Smooth muscle cell (in vitro differentiated cells): ENCODE data around the gene SBNO2. TPM values are rescaled to one million over a fixed set of nuclear protein-coding genes. Genes with fewer than 3 reads are reported as not detected.

Experiments used
- DNase-seq: peaks from one replicate; lab custom pipeline; 2025; ENCODE audit not compliant: unreplicated experiment; lab: John Stamatoyannopoulos, UW
- H2AFZ ChIP-seq: fragments of 200-600 bp; sonication (generic); 2 replicates; pipeline ENCODE4 v1.6.0; 2016; ENCODE audit warnings: antibody characterized with exemption, low read depth, mild to moderate bottlenecking
- H3F3A ChIP-seq: fragments of 200-600 bp; sonication (generic); 2 replicates; pipeline ENCODE4 v1.6.0; 2017; ENCODE audit warnings: antibody characterized with exemption, low read depth
- H3K27ac ChIP-seq: fragments of 200-600 bp; sonication (generic); 2 replicates; pipeline ENCODE4 v1.5.1; 2016; ENCODE audit warnings: low read depth, mild to moderate bottlenecking
- H3K27me3 ChIP-seq: fragments of 200-600 bp; sonication (generic); 2 replicates; pipeline ENCODE4 v1.6.1; 2016; ENCODE audit warnings: low read depth, mild to moderate bottlenecking
- H3K36me3 ChIP-seq: fragments of 200-600 bp; sonication (generic); 2 replicates; pipeline ENCODE4 v1.5.1; 2016; ENCODE audit warnings: low read depth
- H3K4me1 ChIP-seq: fragments of 200-600 bp; sonication (generic); 2 replicates; pipeline ENCODE4 v1.5.1; 2016; ENCODE audit warnings: low read depth
- H3K4me2 ChIP-seq: fragments of 200-600 bp; sonication (generic); 2 replicates; pipeline ENCODE4 v1.6.0; 2016; ENCODE audit warnings: mild to moderate bottlenecking
- H3K4me3 ChIP-seq: fragments of 200-600 bp; sonication (generic); 2 replicates; pipeline ENCODE4 v1.5.1; 2016; ENCODE audit warnings: mild to moderate bottlenecking
- H3K79me2 ChIP-seq: fragments of 200-600 bp; sonication (generic); 2 replicates; pipeline ENCODE4 v1.6.0; 2016; ENCODE audit warnings: low read depth, mild to moderate bottlenecking
- H3K9ac ChIP-seq: fragments of 200-600 bp; sonication (generic); 2 replicates; pipeline ENCODE4 v1.6.0; 2016; ENCODE audit warnings: low read depth
- H3K9me3 ChIP-seq: fragments of 200-600 bp; sonication (generic); replicated peaks from 2 replicates; pipeline ENCODE4 v1.5.1; 2016; ENCODE audit warnings: low read depth
- H4K20me1 ChIP-seq: fragments of 200-600 bp; sonication (generic); 2 replicates; pipeline ENCODE4 v1.6.0; 2016; ENCODE audit warnings: low read depth
- CTCF ChIP-seq: fragments of 200-600 bp; sonication (generic); IDR thresholded peaks from 2 replicates; pipeline ENCODE4 v1.5.1; 2017; ENCODE audit warnings: borderline replicate concordance, mild to moderate bottlenecking, antibody characterized with exemption; ENCODE audit not compliant: insufficient read depth, poor library complexity, severe bottlenecking
- WGBS: methylation state at CpG from one replicate; pipeline ENCODE4 v1.1.7; 2016; ENCODE audit warnings: low lambda C conversion rate; 5-methylcytosine and 5-hydroxymethylcytosine counted together
- polyA plus RNA-seq: library from polyadenylated mRNA; unstranded; fragments of >200 nt; fragmentation: Nextera tagmentation; extraction: Ambion mirVana; gene quantifications from 2 replicates; pipeline ENCODE4 v1.2.1, GENCODE V29; 2016
- total RNA-seq: library from RNA; depleted of rRNA; stranded (reverse); fragments of >200 nt; gene quantifications from 2 replicates; pipeline ENCODE4 v1.2.3, GENCODE V29; 2014

SBNO2 gene
- total and polyA plus RNA-seq, 2 experiments from 2014 or later: 16.4 to 17.6 TPM

GRCh38 chr19:1168572-1169410 lies 5.3 kb downstream of the SBNO2 start:
- H3K9ac ChIP-seq: peak overlapping the region; percentile 62

GRCh38 chr19:1167687-1168571 lies 6.1 kb downstream of the SBNO2 start:
- Histone ChIP-seq H3K9me3 (no peaks in the 10 kb centered on the region), H3K36me3 (no peaks in the 10 kb centered on the region), H2AFZ (no peak overlapping the region), H3F3A (peaks cover 3% of the 10 kb centered on the region), H3K4me1 (peaks cover 16% of the 10 kb centered on the region), H3K4me3 (no peak overlapping the region), H4K20me1 (peaks cover 88% of the 10 kb centered on the region), H3K4me2 (peak overlapping the region; percentile 77), H3K79me2 (peaks cover 76% of the 10 kb centered on the region), H3K9ac (no peak overlapping the region), H3K27ac (peak overlapping the region; percentile 63), H3K27me3 (no peaks in the 10 kb centered on the region)
- DNase-seq: no peak
- 83% methylated on average over 30 of the region's 35 CpGs for WGBS
- no peak for TF ChIP-seq CTCF

More at GRCh38 chr19:1168572-1169410, 5.3 kb downstream of the SBNO2 start:
- Histone ChIP-seq H2AFZ (no peak overlapping the region), H3F3A (peaks cover 3% of the 10 kb centered on the region), H3K27ac (peak overlapping the region; percentile 63), H3K4me3 (no peak overlapping the region), H3K36me3 (no peaks in the 10 kb centered on the region), H3K4me1 (peaks cover 16% of the 10 kb centered on the region), H3K4me2 (peak overlapping the region; percentile 77), H3K9me3 (no peaks in the 10 kb centered on the region), H3K27me3 (no peaks in the 10 kb centered on the region), H4K20me1 (peaks cover 79% of the 10 kb centered on the region), H3K79me2 (peaks cover 79% of the 10 kb centered on the region)
- TF ChIP-seq CTCF: no peak
- DNase-seq: peak; percentile 37
- 58% methylated on average over 46 of the region's 50 CpGs for WGBS

- Histone ChIP-seq H3K27ac (no peak overlapping the region), H3K79me2 (peaks cover 70% of the 10 kb centered on the region), H3K4me1 (peaks cover 8% of the 10 kb centered on the region), H4K20me1 (peaks cover 92% of the 10 kb centered on the region), H3K4me2 (no peak overlapping the region), H3K9ac (no peak overlapping the region), H3K36me3 (no peaks in the 10 kb centered on the region), H3F3A (no peaks in the 10 kb centered on the region), H3K4me3 (no peak overlapping the region), H3K27me3 (no peaks in the 10 kb centered on the region), H3K9me3 (no peaks in the 10 kb centered on the region), H2AFZ (no peak overlapping the region)
- TF ChIP-seq CTCF: no peak
- DNase-seq: no peak
- 94% methylated on average over 33 of the region's 33 CpGs for WGBS
Measured at GRCh38 chr19:1166872-1167573, 7.0 kb downstream of the SBNO2 start.
